ENCODE data around the gene AFDN.

Gene AFDN, protein sequence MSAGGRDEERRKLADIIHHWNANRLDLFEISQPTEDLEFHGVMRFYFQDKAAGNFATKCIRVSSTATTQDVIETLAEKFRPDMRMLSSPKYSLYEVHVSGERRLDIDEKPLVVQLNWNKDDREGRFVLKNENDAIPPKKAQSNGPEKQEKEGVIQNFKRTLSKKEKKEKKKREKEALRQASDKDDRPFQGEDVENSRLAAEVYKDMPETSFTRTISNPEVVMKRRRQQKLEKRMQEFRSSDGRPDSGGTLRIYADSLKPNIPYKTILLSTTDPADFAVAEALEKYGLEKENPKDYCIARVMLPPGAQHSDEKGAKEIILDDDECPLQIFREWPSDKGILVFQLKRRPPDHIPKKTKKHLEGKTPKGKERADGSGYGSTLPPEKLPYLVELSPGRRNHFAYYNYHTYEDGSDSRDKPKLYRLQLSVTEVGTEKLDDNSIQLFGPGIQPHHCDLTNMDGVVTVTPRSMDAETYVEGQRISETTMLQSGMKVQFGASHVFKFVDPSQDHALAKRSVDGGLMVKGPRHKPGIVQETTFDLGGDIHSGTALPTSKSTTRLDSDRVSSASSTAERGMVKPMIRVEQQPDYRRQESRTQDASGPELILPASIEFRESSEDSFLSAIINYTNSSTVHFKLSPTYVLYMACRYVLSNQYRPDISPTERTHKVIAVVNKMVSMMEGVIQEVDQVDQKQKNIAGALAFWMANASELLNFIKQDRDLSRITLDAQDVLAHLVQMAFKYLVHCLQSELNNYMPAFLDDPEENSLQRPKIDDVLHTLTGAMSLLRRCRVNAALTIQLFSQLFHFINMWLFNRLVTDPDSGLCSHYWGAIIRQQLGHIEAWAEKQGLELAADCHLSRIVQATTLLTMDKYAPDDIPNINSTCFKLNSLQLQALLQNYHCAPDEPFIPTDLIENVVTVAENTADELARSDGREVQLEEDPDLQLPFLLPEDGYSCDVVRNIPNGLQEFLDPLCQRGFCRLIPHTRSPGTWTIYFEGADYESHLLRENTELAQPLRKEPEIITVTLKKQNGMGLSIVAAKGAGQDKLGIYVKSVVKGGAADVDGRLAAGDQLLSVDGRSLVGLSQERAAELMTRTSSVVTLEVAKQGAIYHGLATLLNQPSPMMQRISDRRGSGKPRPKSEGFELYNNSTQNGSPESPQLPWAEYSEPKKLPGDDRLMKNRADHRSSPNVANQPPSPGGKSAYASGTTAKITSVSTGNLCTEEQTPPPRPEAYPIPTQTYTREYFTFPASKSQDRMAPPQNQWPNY (N-terminal part only)

DNA sequence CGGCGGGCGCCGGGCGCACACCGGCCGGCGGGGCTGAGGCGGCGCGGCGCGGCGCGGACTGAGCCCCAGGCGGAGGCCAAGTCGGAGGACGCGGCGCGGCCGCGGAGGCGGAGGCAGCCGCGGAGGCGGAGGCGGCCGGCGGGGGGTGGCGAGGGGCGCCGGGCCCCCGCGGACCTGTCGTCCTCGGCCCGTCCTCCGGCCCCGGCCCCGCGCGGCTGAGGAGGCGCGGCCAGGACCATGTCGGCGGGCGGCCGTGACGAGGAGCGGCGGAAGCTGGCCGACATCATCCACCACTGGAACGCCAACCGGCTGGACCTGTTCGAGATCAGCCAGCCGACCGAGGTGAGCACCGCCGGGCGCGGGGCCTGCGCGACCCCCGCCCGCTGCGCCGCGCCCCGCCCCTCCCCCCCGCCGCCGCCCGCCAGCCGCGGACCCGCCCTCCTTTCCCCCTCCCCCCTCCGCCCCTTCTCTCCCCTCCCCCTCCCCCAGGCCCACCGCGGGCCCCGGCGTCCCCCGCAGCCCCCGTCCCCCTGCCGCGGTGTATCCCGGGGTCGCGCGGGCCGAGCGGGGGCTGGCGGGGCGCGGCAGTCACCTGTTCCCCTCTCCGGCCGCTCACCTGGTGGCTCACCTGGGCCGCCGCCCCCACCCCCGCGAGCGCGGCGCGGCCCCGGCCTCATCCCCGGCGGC is at the start of gene AFDN:
Gene AFDN, plus strand, starts transcription at position 16 of the 687 bp plus-strand sequence. Its CDS starts 222 bp downstream, at position 238.
- DNase-seq (ENCODE audit: low read depth in 2 of 2, low spot score in 1 of 2): no peak

DNA sequence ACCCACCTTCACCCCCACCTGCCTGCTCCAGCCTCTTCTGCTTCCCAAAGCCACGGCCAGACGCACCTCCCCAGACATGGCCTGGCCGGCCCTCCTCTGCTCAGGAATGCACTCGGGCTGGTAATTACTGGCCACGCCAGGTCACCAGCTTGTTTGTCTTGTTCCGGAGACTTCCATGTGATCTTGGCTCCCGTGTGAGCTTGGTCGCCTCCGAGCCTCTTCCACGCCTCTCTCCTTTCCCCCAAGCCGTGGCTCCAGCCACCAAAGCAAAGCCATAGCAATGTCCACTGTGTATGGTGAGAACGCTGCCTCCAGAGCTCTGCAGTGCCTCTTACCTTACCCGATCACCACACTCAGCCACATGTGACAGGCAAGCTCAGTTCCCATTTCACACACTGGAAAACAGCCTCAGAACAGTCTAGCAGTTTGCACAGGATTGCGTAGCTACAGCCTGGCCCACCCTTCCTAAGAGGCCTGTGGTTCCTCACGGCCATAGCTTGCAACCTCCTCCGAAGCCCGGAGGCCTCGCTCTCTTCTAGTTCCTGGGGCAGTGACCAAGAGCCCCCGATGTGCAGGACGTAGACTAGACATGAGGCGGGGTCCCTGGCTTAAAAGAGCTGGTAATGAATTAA is 48.1 kb upstream of the AFDN start:
- DNase-seq (ENCODE audit: low read depth in 2 of 2, low spot score in 1 of 2): no peak

DNA sequence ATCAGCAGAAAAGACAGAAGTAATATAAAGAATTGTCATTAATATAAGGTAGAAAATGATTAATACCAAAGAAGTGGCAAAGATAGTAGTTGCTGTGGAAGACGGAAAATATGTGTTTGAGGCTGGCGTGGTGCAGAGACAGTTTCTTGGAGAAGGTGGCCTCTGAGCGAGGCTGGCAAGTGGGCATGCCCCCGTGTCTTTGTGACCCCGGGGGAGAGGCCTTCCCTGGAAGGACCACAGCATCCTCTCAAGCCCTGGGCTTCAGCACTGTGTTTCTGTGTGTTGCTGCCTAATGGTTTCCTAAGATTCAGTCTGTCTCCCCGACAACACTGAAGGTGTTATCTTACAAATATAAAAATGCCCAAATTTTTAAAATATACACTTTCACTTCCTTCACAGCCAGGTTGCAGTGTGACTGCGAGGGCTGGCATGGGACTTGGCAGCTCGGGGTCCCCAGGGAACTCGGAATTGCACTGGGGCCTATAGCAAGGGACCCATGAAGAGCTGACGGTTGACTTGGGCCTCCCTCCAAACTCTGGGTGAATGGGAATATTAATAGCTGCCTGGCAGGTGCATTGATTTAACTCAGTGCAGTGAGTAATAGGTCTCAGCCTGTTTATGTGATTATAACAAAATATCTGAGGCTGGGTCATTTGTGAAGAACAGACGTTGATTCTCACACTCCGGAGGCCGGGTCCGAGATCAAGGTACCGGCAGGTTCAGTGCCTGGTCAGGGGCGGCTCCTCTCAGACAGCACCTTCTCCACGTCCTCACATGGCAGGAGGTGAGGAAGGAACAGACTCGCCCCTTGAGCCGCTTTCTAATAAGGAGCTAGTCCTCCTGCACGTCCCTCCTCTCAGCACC is 47.4 kb upstream of the AFDN start:
- DNase-seq (ENCODE audit: low read depth in 2 of 2, low spot score in 1 of 2): no peak

DNA sequence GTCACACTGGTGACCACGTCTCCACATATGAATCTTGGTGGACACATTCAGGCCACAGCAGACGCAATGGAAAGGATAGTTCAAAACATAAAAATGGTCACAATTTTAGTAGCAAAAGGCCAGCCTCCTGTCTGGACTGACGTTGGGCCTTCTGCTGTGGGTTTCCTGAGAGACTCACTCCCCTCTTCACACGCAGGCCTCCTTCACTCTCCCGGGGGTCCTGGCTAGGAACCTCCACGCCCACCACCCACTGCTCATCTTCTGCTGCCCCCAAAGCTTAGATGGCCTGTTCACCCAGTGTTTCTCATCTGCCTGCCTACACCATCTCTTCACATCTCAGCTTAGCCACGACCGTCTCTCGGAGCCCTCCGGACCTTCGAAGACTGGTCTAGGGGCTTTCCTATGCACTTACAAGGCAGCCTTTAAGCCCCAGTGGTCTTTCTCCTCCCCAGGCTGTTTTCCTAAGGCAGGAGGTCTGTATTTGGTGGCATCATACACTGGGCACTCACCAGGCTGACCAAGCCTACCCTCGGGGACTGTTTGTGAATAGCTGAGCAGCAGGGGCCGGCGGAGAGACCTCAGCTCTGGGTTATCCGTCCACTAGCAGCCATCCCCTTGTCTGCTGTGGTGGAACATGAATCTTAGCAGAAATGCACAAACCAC is 46.6 kb upstream of the AFDN start:
- no peak for DNase-seq (ENCODE audit: low read depth in 2 of 2, low spot score in 1 of 2)

DNA sequence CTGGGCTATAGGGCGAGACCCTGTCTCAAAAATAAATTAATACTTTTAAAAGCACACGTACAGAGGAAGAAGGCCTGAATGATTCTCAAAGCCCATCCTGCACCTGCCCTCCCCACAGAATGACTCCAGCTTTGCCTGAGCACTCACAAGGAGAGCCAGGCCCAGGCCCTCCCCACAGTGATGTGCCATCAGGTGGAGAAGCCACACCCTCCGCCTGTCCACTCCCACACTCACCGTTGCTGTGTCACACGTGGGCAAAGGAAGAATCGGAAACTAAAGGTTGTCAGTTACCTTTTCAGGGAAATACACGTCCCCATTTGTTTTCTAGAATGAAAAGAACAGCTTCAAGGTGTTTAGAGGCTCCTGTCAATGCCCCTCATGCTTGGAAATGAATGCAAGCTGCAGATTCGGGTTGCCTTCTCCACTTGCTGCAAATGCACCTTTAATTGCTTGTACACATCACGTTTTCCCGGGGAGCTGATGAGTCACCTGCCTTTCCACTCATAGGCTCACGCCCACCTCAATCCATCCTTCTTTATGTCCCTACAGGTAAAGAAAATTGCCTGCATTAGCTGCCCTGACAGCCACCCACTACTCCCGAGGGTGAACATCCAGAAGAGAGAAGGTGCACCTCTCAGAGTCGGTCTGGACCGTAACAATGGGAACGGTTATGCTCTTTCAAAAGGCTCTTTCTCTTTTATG is 45.5 kb upstream of the AFDN start:
- no peak for DNase-seq (ENCODE audit: low read depth in 2 of 2, low spot score in 1 of 2)

DNA sequence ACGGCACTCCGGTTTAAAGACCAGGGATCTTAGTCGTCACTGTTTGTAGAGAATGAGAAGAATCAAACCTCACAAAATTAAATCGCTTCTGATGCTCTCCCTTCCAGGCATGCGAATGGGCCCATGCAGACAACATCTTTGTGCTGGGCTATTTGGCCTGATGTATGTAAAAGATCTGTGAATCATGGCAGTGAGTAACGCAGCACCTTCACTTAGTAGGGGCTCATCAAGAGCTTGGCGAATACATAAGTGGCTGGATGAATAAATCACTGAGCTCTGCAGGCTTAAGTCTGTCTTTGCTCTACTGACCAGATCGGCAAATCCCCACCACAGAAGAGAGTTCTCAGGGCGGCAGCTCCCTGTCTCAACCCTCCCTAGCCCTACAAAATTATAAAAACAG is 44.8 kb upstream of the AFDN start:
- DNase-seq (ENCODE audit: low read depth in 2 of 2, low spot score in 1 of 2): no peak

DNA sequence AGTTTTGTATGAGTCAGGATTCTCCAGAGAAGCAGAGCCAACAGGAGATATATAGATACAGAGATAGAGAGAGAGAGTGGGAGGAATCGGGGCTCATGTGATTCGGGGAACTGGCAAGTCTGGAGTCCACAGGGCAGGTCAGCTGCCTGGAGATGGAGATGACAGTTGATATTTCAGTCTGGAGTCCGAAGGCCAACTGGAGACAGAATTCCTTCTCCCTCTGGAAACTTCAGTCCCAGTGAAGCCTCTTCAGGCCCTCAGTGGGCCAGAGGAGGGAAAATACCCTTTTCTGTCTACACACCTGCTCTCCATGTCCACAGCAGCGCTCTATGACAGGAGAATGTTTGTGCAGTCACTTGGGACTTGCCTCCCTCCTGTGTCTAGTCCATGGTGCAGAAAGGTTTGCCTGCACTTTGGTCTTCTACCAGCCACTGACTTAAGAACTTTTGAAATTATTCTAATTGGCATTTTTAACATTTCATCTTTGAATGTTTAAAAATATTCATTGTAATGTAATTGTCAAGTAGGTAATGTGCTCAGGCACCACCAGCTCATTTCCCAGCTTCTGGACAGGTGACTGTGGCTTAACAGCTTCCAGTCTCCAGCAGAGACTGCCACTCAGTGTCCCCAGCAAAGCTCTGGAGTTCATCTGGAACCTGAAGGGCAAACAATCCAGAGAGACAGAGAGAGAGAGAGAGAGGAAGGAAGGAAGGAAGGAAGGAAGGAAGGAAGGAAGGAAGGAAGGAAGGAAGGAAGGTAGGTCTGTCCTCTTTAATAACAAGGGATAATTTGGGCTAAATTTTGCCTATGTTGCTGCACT is 43.8 kb upstream of the AFDN start:
- DNase-seq (ENCODE audit: low read depth in 2 of 2, low spot score in 1 of 2): no peak

DNA sequence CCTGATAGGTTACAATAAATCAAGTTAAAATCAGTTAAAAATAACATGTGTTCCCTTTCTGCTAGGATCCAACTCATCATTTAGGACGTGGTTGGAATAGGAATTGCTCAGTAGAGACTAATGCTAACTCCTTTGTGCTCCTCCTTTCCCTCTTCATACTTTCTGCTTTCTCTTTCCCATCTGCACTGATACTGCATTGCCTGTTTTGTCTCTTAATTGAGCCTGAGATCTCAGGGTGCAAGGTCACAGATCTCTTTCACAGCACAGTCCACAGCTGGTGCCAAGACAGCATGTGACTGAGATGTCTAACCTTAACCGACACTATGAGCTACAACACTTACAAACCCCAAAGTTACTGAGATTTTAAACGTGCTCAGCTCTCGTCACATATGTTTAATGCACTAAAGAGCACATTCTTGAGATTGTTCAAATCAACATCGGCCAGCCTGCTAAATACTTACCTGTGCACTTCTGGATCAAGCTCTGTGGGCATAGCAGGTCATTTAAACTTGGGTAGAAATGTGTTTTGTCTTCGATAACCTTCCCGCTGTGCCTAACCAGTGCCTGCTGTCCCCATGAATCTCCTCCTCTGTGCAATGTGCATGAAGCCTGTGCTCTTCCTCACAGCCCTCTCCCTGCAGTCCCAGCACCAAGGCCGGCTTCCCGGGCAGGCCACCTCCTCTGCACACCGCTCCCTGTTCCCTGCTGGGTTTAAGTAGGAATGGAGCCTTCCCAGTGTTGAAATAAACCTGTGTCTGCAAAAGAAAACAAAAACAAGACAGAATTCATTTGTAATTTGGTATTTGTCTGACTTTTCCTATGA is 39.6 kb upstream of the AFDN start:
- no peak for DNase-seq (ENCODE audit: low read depth in 2 of 2, low spot score in 1 of 2)

DNA sequence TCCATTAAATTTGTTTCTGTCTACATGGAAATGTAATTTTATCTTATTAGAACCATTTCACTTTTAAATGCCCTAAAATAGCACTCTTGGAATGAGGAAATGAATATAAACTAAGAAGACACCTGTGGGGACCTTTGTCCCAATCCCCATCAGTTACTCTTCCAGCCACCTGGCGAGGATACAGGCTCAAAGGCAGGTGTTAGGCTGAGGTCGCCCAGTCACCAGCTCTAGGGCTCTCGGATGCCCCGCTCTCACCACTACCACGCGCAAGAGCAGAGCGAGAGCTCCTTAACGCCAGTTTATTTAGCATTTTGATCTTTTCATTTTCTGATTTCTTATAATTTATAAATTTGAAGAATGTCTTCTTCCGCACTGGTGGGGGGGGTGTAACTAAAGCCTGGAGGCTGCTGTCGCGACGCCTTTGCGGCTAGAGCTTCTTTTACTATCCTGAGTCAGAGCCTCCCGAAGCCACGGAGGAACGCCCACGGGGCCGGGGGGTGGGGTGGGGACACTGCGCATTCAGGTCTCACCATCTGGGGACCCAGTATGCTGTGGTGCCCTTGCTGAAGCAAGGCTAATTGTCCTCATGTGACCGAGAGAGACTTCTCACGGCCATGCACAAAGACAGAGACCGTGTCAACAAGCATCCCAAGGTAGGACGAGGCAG is 38.7 kb upstream of the AFDN start:
- no peak for DNase-seq (ENCODE audit: low read depth in 2 of 2, low spot score in 1 of 2)

DNA sequence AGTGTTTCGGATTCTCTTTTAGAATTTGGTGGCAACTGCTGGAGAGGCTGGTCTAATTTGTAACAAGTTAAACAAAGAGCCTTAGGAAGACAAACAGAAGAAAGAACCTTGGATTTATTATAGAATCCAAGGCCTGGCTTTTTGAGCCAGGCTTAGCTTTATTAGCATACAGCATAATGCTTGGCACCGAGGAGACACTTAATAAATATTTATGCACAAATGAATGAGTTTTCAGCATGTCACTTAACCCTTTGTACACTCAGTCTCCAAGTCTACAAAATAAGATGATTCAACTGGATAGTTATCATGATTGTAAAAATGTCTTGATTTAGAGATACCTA is 38.2 kb upstream of the AFDN start:
- no peak for DNase-seq (ENCODE audit: low read depth in 2 of 2, low spot score in 1 of 2)

DNA sequence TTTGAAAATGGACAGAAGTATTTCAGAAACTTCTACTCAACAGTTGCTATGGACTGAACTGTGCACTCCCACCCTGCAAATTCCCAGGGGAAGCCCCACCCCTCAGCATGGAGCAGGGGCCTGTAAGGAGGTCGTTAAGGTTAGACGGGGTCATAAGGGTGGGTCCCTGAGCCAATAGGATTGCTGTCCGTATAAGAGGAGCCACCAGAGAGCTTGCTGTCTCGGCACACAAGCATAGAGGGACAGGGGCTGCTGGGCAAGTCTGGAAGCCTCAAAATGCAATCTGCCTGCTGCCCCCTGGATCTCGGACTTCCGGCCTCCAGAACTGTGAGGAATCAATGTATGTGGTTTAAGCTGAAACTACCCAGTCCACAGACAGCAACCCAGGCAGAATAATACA is 37.4 kb upstream of the AFDN start:
- no peak for DNase-seq (ENCODE audit: low read depth in 2 of 2, low spot score in 1 of 2)

DNA sequence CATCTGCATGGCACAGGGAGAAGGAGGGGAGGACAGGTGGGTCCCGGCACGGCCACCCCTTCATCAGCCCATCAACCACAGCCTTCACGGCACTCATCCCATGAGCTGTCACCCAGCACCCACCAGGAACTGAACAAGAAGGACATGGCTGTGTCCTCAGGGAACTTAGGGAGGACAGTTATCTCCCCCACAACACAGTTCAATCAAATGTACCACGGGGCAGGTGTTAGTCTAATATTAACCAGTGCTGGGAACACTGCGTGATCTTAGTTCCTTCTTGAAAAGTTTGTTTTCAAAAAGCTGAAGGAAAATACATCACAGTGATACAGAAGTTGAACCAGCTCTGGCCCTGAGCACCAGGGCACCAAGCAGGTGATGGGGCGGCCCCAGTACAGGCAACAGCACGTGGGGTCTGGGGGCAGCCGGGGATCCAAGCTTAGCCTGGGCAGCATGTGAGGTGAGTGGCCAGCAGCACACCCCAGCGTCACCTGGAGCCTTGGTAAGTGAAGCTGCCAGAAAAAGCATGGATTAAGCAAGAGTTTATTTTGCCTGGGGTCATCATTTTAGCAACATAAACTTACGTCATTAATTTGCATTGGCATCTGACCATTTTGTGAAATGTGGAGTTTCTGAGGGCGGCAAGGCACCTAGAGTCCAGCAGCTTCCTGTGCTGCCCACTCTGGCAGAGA is 35.5 kb upstream of the AFDN start:
- no peak for DNase-seq (ENCODE audit: low read depth in 2 of 2, low spot score in 1 of 2)

DNA sequence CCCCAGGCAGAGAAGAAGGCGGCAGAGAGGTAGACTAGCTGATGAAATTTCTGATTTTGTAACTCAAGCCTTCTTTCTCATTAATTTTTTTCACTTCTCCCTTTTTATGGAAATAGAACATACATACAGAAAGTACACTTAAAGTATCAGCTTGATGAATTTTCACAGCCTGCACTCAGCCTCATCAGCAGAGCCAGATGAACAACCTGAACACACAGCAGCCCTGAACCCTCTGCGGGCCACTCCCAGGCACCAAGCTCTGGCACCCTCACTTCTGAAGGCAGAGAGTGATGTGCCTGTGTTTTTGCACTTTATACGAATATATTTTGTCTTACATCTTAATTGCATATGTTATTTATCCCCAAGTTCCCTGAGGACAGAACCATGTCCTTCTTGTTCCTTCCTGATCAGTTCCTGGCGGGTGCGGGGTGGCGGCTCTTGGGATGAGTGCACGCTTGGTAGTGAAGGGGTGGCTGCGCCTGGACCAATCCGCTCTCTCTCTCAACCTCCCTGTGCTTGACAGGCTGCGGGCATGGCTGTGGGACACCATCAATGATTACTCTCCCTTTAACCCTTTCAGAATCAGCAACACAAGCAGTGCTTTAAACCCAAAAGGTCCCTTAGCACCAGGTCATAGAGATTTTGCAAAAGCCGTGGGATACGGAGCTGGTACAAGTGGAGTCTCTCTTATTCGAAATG is 34.8 kb upstream of the AFDN start:
- no peak for DNase-seq (ENCODE audit: low read depth in 2 of 2, low spot score in 1 of 2)

DNA sequence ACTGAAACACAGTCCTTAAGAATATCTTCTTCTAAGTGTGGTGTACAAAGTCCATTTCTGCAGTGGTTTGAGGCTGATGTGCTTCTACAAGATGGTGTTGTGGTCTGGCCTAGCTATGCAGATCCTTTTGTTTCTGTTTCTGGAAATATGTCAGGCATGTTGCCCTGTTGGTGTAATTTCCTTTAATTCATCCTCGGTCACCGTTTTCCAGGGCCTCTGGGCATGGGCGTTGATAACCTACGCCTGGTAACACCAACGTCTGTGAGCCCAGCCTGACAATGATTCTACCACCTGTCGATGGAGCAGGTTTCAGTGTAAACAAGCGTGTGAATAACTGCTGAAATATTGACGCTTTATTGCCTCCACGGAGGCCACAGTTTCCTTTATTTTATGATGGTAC is 33.3 kb upstream of the AFDN start:
- DNase-seq (ENCODE audit: low read depth in 2 of 2, low spot score in 1 of 2): no peak

Measured in stimulated activated CD8-positive, alpha-beta memory T cell treated with anti-CD3 and anti-CD28 coated beads, Interleukin-4, amount 100 ng/mL, for 1 hour (primary cell).